Thyroid gland (tissue), 4 donors: ENCODE measurements around the gene SLC66A3.

Experiments used
- CTCF ChIP-seq, 6 experiments: fragments of 200-600 bp in 3 of 6; fragments of 450-650 bp in 3 of 6; sonication (generic) in 3 of 6; IDR thresholded peaks; one replicate each; pipeline ENCODE4 v1.5.1; 2016 to 2019; ENCODE audit warnings: antibody characterized with exemption in 6 of 6, mild to moderate bottlenecking in 2 of 6, inconsistent platforms in 1 of 6, moderate library complexity in 1 of 6
- POLR2A ChIP-seq, 2 donors: fragments of 450-650 bp; IDR thresholded peaks; one replicate each; pipeline ENCODE4 v1.6.1; 2017; ENCODE audit warnings: antibody characterized with exemption in 2 of 2, mild to moderate bottlenecking in 2 of 2, moderate library complexity in 1 of 2

GRCh38 chr2:11133936-11134320, 21.3 kb upstream of the SLC66A3 start:
- TF ChIP-seq CTCF (IDR thresholded peaks at IDR 0.05) (no peak), POLR2A (IDR thresholded peaks at IDR 0.05) (no peak)
